BE2C (cell line): ENCODE measurements around the gene MEIS2.

ENCODE experiments used
- DNase-seq: peaks from one replicate; pipeline ENCODE4 v3.0.0-alpha.2; 2020
- H3K27me3 ChIP-seq: fragments of 250-450 bp; sonication (Bioruptor Pico); 2 replicates; pipeline ENCODE4 v1.5.1; 2020; ENCODE audit warnings: mild to moderate bottlenecking
- H3K36me3 ChIP-seq: fragments of 250-450 bp; sonication (Bioruptor Pico); 2 replicates; pipeline ENCODE4 v1.5.1; 2020; ENCODE audit warnings: mild to moderate bottlenecking
- H3K4me1 ChIP-seq: fragments of 250-450 bp; sonication (Bioruptor Pico); 2 replicates; pipeline ENCODE4 v1.5.1; 2020
- H3K4me3 ChIP-seq: 2 replicates; pipeline ENCODE4 v1.5.1; 2011; ENCODE audit warnings: low read depth, low read length
- H3K9me3 ChIP-seq: fragments of 250-450 bp; sonication (Bioruptor Pico); 2 replicates; pipeline ENCODE4 v1.5.1; 2020
- CTCF ChIP-seq: IDR thresholded peaks from 2 replicates; pipeline ENCODE4 v1.5.1; 2012; ENCODE audit warnings: mild to moderate bottlenecking, low read depth, low read length

The MEIS2 gene

GRCh38 chr15:37020852-37021251 is 79.5 kb downstream of the MEIS2 start:
- Histone ChIP-seq H3K36me3 (peaks cover 43% of the 10 kb centered on the region), H3K4me3 (no peak overlapping the region; the same call in 1 of the 2 replicates), H3K27me3 (no peaks in the 10 kb centered on the region), H3K4me1 (peaks cover 29% of the 10 kb centered on the region), H3K9me3 (no peaks in the 10 kb centered on the region)
- no peak for TF ChIP-seq CTCF
- no peak for DNase-seq

- Histone ChIP-seq H3K9me3 (no peaks in the 10 kb centered on the region), H3K27me3 (no peaks in the 10 kb centered on the region), H3K36me3 (peaks cover 37% of the 10 kb centered on the region), H3K4me1 (peaks cover 40% of the 10 kb centered on the region), H3K4me3 (peak overlapping the region; percentile 35)
- DNase-seq: peak; percentile 53
- no peak for TF ChIP-seq CTCF
Observed at GRCh38 chr15:37019479-37020433, 80.6 kb downstream of the MEIS2 start.

GRCh38 chr15:37017031-37017625 is 83.2 kb downstream of the MEIS2 start:
- Histone ChIP-seq H3K4me1 (peaks cover 43% of the 10 kb centered on the region), H3K36me3 (peaks cover 44% of the 10 kb centered on the region), H3K27me3 (no peaks in the 10 kb centered on the region), H3K9me3 (no peaks in the 10 kb centered on the region), H3K4me3 (no peak overlapping the region)
- TF ChIP-seq CTCF: no peak
- no peak for DNase-seq

GRCh38 chr15:37016231-37016630 is 84.1 kb downstream of the MEIS2 start:
- peaks cover 49% of the 10 kb centered on the region for H3K36me3 ChIP-seq
- no peak for TF ChIP-seq CTCF
- no peaks in the 10 kb centered on the region for H3K27me3 ChIP-seq
- no peak for DNase-seq
- H3K9me3 ChIP-seq: no peaks in the 10 kb centered on the region
- no peak overlapping the region for H3K4me3 ChIP-seq
- H3K4me1 ChIP-seq: peaks cover 39% of the 10 kb centered on the region

GRCh38 chr15:37015451-37015850 is 84.9 kb downstream of the MEIS2 start:
- Histone ChIP-seq H3K4me3 (peak overlapping the region; percentile 7), H3K27me3 (no peaks in the 10 kb centered on the region), H3K36me3 (peaks cover 46% of the 10 kb centered on the region), H3K4me1 (peaks cover 33% of the 10 kb centered on the region), H3K9me3 (no peaks in the 10 kb centered on the region)
- no peak for DNase-seq
- no peak for TF ChIP-seq CTCF

GRCh38 chr15:37015035-37015434 is 85.3 kb downstream of the MEIS2 start:
- H3K36me3 ChIP-seq: peaks cover 46% of the 10 kb centered on the region
- no peak for TF ChIP-seq CTCF
- DNase-seq: peak; percentile 42
- H3K4me1 ChIP-seq: peaks cover 31% of the 10 kb centered on the region
- H3K27me3 ChIP-seq: no peaks in the 10 kb centered on the region
- no peaks in the 10 kb centered on the region for H3K9me3 ChIP-seq
- H3K4me3 ChIP-seq: peak overlapping the region; percentile 7
